HEK293 (cell line): ENCODE results near the gene ACIN1.

Experiments used
- CTCF ChIP-seq: fragments of 450-650 bp; formaldehyde crosslinking; IDR thresholded peaks from 2 replicates; pipeline ENCODE4 v1.5.1; 2016; ENCODE audit warnings: missing biosample characterization, missing genetic modification characterization
- ZNF121 ChIP-seq: fragments of 450-650 bp; formaldehyde crosslinking; IDR thresholded peaks from 2 replicates; pipeline ENCODE4 v1.5.1; 2016; ENCODE audit warnings: missing biosample characterization, missing genetic modification characterization
- ZNF157 ChIP-seq: fragments of 450-650 bp; formaldehyde crosslinking; IDR thresholded peaks from 2 replicates; pipeline ENCODE4 v1.5.1; 2016; ENCODE audit warnings: missing biosample characterization, missing genetic modification characterization
- TF ChIP-seq, protein P1 (sequence below): fragments of 450-650 bp; formaldehyde crosslinking; IDR thresholded peaks from 2 replicates; pipeline ENCODE4 v1.5.1; 2016; ENCODE audit warnings: missing biosample characterization, missing genetic modification characterization

DNA sequence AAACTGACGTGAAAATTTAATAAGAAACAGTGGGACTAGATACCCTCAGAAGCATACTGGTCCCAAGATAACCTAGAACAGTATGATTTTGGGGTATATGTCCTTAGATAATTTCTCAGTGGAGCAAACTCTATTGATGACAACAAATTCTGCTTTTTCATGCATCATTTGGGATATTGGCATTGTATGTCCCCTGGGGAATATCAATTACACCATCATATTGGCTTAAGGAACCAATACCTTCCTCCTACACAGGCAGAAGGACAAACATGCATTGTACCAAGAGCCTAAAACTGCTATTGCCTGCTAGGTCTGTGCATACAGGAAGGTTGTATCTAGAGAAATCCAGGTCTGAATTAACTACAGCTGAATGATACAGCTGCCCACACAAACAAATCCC is 20.0 kb downstream of the ACIN1 start:
- no peak for TF ChIP-seq CTCF
- no peak for TF ChIP-seq ZNF121 (tag by site-specific recombination)
- TF ChIP-seq, protein P1, sequence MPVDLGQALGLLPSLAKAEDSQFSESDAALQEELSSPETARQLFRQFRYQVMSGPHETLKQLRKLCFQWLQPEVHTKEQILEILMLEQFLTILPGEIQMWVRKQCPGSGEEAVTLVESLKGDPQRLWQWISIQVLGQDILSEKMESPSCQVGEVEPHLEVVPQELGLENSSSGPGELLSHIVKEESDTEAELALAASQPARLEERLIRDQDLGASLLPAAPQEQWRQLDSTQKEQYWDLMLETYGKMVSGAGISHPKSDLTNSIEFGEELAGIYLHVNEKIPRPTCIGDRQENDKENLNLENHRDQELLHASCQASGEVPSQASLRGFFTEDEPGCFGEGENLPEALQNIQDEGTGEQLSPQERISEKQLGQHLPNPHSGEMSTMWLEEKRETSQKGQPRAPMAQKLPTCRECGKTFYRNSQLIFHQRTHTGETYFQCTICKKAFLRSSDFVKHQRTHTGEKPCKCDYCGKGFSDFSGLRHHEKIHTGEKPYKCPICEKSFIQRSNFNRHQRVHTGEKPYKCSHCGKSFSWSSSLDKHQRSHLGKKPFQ (tag by site-specific recombination) = no peak
- no peak for TF ChIP-seq ZNF157 (tag by site-specific recombination)
